Parathyroid adenoma (tissue), 2 donors: ENCODE measurements around the gene TVP23C.

Source experiments
- H2AFZ ChIP-seq: fragments of 300-600 bp; sonication (generic); one replicate; pipeline ENCODE4 v1.7.0; 2017; ENCODE audit warnings: antibody characterized with exemption, mild to moderate bottlenecking
- H3K27ac ChIP-seq: fragments of 300-600 bp; sonication (generic); one replicate; pipeline ENCODE4 v1.7.0; 2017
- H3K27me3 ChIP-seq: fragments of 300-600 bp; sonication (generic); one replicate; pipeline ENCODE4 v1.7.0; 2017; ENCODE audit warnings: low read length; ENCODE audit not compliant: control insufficient read depth, insufficient read depth
- H3K36me3 ChIP-seq: fragments of 300-600 bp; sonication (generic); one replicate; pipeline ENCODE4 v1.7.0; 2017; ENCODE audit warnings: low read length; ENCODE audit not compliant: control insufficient read depth, insufficient read depth
- H3K4me1 ChIP-seq: fragments of 300-600 bp; sonication (generic); one replicate; pipeline ENCODE4 v1.7.0; 2017; ENCODE audit warnings: control low read depth
- H3K4me2 ChIP-seq: fragments of 300-600 bp; sonication (generic); one replicate; pipeline ENCODE4 v1.7.0; 2017; ENCODE audit warnings: low read length
- H3K4me3 ChIP-seq: fragments of 300-600 bp; sonication (generic); one replicate; pipeline ENCODE4 v1.7.0; 2017; ENCODE audit warnings: low read depth, low read length
- H3K79me2 ChIP-seq: fragments of 300-600 bp; sonication (generic); one replicate; pipeline ENCODE4 v1.7.0; 2017; ENCODE audit warnings: control low read depth
- H3K9ac ChIP-seq: fragments of 300-600 bp; sonication (generic); one replicate; pipeline ENCODE4 v1.7.0; 2017; ENCODE audit warnings: mild to moderate bottlenecking
- H3K9me3 ChIP-seq: fragments of 300-600 bp; sonication (generic); one replicate; pipeline ENCODE4 v1.7.0; 2017; ENCODE audit warnings: low read length; ENCODE audit not compliant: control insufficient read depth
- TF ChIP-seq, protein P1 (sequence below): fragments of 300-600 bp; sonication (generic); IDR thresholded peaks from one replicate; pipeline ENCODE4 v1.7.0; 2017; ENCODE audit warnings: antibody characterized with exemption, mild to moderate bottlenecking
- donor health status: primary hyperparathyroidism.

The TVP23C gene

GRCh38 chr17:15462976-15463772, 100.1 kb downstream of the TVP23C start:
- no peak overlapping the region for H3K4me3 ChIP-seq
- TF ChIP-seq, protein P1, sequence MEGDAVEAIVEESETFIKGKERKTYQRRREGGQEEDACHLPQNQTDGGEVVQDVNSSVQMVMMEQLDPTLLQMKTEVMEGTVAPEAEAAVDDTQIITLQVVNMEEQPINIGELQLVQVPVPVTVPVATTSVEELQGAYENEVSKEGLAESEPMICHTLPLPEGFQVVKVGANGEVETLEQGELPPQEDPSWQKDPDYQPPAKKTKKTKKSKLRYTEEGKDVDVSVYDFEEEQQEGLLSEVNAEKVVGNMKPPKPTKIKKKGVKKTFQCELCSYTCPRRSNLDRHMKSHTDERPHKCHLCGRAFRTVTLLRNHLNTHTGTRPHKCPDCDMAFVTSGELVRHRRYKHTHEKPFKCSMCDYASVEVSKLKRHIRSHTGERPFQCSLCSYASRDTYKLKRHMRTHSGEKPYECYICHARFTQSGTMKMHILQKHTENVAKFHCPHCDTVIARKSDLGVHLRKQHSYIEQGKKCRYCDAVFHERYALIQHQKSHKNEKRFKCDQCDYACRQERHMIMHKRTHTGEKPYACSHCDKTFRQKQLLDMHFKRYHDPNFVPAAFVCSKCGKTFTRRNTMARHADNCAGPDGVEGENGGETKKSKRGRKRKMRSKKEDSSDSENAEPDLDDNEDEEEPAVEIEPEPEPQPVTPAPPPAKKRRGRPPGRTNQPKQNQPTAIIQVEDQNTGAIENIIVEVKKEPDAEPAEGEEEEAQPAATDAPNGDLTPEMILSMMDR = no peak
- H3K4me2 ChIP-seq = no peak overlapping the region
- no peak overlapping the region for H3K27ac ChIP-seq
- no peaks in the 10 kb centered on the region for H3K9me3 ChIP-seq
- H3K4me1 ChIP-seq = peaks cover 6% of the 10 kb centered on the region
- H3K27me3 ChIP-seq = no peaks in the 10 kb centered on the region
- no peaks in the 10 kb centered on the region for H3K36me3 ChIP-seq
- no peak overlapping the region for H3K9ac ChIP-seq
- H3K79me2 ChIP-seq = peaks cover 2% of the 10 kb centered on the region
- H2AFZ ChIP-seq = no peak overlapping the region

DNA sequence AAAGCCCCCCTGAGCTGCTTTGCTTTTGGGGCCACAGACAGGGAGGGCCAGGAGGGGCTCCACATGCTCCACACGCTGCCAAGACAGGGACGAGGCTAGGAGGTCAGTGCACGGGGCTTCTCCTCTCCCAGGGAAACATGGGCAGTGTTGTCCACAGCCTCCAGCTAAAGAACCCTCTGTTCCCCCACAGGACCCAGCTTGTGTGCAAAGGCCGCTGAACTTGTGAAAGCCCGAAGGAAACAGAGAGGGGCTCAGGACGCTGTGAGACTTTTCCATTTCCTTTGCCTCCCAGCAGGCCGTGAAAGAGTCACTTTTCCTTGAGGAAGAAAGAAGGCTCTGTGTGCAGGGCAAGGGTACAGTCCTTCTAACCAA, 105.6 kb downstream of the TVP23C start:
- Histone ChIP-seq H3K4me3 (no peak overlapping the region), H3K27ac (no peak overlapping the region), H3K9me3 (no peaks in the 10 kb centered on the region), H3K4me1 (no peaks in the 10 kb centered on the region), H3K36me3 (no peaks in the 10 kb centered on the region), H3K9ac (no peak overlapping the region), H3K4me2 (no peak overlapping the region), H3K79me2 (peaks cover 2% of the 10 kb centered on the region), H2AFZ (no peak overlapping the region), H3K27me3 (no peaks in the 10 kb centered on the region)
- TF ChIP-seq, protein P1 = no peak

- TF ChIP-seq, protein P1 = no peak
- Histone ChIP-seq H3K9me3 (no peaks in the 10 kb centered on the region), H3K4me2 (no peak overlapping the region), H3K4me1 (no peaks in the 10 kb centered on the region), H3K4me3 (no peak overlapping the region), H2AFZ (no peak overlapping the region), H3K36me3 (no peaks in the 10 kb centered on the region), H3K79me2 (peaks cover 2% of the 10 kb centered on the region), H3K27ac (no peak overlapping the region), H3K27me3 (no peaks in the 10 kb centered on the region), H3K9ac (no peak overlapping the region)
Observed at GRCh38 chr17:15456972-15457722, 106.1 kb downstream of the TVP23C start.

- Histone ChIP-seq H3K4me1 (no peaks in the 10 kb centered on the region), H3K4me2 (no peak overlapping the region), H3K9me3 (no peaks in the 10 kb centered on the region), H3K27me3 (no peaks in the 10 kb centered on the region), H3K79me2 (peaks cover 2% of the 10 kb centered on the region), H3K27ac (no peak overlapping the region), H3K9ac (no peak overlapping the region), H3K36me3 (no peaks in the 10 kb centered on the region), H3K4me3 (no peak overlapping the region), H2AFZ (no peak overlapping the region)
- TF ChIP-seq, protein P1 = no peak
Observed at GRCh38 chr17:15456496-15456895, 106.8 kb downstream of the TVP23C start.
